Fibroblast of skin of right biceps (primary cell): Measurements from ENCODE around the gene FAM199X.
A peak's percentile ranks its signal among the peaks of the same experiment; 100 is the strongest.

Experiments
- DNase-seq: peaks from one replicate; pipeline ENCODE4 v3.0.0-alpha.2; 2013

The FAM199X gene

DNA sequence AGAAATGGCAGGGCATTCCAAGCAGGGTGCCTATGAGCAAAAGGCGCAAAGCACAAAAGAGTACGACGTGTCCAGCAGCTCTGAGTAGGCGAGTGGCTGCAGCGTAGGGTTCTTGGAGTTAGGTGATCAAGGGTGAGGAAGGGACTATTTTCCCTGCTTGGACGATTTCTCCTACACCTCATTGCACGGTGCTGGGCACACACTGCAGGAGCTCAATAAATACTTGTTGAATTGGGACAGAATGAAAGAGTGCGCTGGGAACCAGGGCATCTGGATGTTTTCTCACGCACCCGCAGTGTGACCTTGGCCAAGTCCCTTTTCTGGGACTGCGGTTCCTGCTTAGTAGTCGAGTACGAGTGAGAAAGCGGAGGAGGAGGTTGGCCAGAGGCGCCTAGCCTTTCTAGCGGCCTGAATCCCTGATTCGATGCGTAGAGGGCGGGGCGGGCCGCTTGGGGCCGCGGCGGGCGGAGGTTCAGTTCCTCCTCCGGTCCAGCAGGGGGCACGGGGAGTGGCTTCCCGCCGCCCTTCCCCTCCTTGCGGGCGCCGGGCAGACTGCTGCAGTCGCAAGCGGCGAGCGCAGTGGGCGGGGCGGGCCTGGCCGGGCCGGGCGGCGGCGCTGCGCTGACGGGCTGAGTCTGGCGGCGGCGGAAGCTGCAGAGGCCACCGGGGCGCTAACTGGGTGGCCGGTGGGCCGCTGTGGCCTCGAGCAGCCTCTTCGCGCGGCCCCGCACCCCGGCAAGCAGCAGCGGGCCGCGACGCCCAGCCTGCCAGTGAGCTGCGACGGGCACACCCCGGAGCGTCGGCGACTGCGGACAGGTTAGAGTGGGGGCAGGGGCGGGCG lies at the start of gene FAM199X:
Gene FAM199X (plus strand): TSS at position 560 of the 841 bp plus-strand sequence. CDS start 333 bp downstream, outside the sequence.
- peak; percentile 86 for DNase-seq

DNA sequence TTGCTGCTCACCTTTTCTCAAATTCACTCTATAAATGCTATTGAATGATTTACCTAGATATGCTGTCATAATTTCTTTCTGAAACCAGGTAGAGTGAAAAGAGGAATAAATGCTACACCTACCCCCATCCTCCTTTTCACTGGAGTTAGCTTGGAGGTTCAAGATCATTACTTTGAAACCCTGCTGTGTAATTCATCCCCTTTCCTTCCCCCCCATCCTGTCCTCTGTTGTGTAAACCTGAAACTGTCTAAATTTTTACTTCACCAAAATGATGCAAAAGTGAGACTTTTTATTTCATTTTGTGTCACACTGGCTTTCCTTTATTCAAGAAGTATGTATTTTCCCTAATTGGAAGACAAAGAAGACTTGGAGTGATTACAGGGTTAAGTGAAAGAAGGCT lies 48.5 kb upstream of the FAM199X start:
- no peak for DNase-seq

DNA sequence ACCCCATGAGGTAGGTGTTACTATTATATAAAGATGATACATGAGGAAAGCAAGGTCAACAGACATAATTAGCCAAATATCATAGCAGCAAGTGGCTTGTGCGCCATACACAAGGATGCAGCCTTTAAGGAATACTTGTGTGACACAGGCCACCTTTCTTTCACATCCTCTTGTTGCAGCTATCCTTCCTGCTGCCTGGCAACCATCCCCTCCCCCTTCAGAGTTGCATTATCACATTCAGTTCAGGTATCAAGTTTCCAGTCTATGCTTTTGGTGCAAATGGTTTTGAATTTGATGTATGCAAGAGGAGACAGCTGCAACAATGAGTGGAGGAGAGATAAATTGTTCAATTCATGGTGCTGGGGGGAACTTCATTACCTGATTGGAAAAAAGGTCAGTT lies 47.5 kb upstream of the FAM199X start:
- DNase-seq, result no peak

- no peak for DNase-seq
Observed at GRCh38 chrX:104122829-104123228, 43.4 kb upstream of the FAM199X start.

- no peak for DNase-seq
Observed at GRCh38 chrX:104126856-104127255, 39.4 kb upstream of the FAM199X start.

DNA sequence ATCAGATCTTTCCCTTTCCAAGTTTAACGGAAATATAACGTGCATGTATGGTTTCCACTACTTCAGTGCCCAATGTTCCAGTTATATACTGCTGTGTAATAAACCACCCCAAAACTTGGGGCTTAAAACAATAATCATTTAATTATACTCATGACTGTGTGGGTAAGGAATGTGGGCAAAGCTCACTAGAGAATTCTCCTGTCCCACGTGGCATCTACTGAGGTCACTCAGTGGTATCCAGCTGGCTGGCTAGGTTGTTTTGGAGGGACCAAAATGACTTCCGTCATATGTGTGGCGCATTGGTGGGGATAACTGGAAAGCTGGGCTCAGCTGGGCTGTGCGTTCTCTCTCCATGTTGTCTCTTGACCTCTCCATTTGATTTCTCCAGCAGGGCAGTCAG lies 35.4 kb upstream of the FAM199X start:
- DNase-seq, result no peak

- no peak for DNase-seq
Observed at GRCh38 chrX:104134583-104135261, 31.5 kb upstream of the FAM199X start.

GRCh38 chrX:104135677-104136076 lies 30.6 kb upstream of the FAM199X start:
- DNase-seq, result peak; percentile 8

DNA sequence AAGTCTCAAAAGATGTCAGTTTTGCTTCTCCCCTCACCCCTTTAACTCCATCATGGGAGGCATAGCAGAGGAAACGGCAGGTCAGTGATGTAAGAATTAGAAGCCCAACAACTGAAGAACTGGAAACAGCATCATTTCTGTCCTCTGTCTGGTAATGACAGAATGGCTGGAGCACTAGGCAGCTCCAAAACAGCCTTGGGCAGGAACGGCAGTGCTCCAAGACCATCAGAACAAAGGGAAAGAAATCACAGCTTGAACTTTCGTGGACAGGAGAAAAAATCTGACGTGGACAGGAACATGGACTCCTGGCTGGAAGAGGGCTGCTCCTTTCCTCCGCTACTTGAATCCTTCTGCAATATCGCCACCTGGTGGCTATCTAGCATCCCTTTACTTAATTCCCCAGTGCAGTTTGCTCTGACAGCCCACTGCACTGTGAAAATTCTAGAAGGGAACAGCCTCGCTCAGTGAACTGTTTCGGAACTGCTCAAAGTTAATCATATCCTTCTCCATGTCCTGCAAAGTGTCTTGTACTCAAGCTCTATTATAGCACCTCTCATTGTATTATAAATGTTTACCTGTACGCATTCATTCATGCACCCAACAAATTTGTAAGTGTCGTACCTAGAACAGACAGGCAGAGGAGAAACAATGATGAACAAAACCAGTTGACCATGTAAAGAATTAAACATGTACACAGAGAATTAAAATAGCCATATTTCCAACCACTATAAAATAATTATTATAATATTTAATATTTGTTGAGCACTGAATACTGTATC lies 29.8 kb upstream of the FAM199X start:
- peak; percentile 76 for DNase-seq

- DNase-seq, result peak; percentile 22
Observed at GRCh38 chrX:104137496-104137895, 28.8 kb upstream of the FAM199X start.

- no peak for DNase-seq
Observed at GRCh38 chrX:104141087-104141760, 25.0 kb upstream of the FAM199X start.

DNA sequence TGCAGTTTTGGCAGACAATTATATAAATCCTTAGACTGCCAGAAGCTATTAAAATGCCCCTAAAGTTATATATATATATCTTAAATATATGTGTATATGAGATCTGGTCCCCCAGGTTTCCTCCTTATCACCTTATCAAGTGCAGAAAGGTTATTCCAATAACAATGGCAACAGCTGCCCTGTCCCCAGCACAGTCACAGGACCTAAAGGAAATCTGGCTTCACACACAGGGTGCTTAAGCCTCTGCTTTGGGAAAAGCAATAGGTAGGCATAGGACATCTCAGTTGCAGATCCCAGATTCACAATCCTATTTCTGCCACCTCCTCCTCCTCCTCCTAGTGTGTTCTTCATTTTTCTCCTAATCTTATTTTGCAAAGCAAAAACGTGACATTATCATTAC lies 15.2 kb upstream of the FAM199X start:
- no peak for DNase-seq

DNA sequence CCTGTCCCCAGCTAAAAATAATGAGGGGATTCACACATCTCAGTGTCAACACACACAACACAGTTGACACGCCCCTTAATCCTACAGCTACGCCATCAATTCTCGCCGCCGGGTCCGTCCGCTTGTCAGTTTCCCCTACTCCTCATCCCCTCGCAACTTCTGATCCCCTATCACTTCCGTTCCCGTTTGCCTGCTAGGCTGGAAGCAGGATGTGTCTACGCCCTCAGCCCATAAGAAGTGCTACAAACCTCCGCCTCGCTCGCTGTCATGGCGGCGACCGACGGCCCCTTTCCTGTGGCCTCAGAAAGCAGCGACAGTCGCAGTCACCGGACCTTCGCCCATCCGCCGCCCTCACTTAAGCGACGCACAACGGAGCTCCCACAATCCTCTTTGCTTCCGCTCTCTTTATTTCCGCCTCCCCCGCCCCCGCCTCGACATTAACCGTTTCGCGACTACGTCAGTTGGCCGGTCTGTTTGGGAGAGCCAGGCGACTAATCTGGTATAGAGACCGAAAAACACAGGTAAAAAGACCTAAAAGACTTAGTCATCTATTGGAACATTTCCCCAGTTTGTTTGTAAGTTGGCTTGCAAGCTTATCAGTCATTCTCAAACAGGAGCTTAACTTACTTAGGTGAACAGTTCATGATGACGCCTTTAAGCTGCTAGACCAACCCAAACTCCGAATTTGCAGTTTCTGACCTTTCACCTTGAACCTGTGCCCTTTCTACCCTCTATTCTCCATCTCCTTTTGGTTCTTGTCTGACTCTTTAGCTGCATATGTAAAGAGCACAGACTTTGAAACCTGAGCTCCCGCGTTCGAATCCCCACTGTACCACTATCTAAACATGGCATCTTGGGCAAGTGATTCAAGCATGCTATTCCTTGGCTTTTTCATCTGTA lies 9.4 kb upstream of the FAM199X start, which contains the start of gene SLC25A53:
Gene SLC25A53 (minus strand): TSS at position 380 of the 900 bp plus-strand sequence. CDS start 51,752 bp downstream, outside the sequence.
- DNase-seq, result peak; percentile 79

GRCh38 chrX:104166735-104167436 lies 633 bp downstream of the FAM199X start:
- DNase-seq, result no peak

- no peak for DNase-seq
Observed at GRCh38 chrX:104168127-104168526, 1.9 kb downstream of the FAM199X start.

GRCh38 chrX:104172121-104172520 lies 5.9 kb downstream of the FAM199X start:
- no peak for DNase-seq

DNA sequence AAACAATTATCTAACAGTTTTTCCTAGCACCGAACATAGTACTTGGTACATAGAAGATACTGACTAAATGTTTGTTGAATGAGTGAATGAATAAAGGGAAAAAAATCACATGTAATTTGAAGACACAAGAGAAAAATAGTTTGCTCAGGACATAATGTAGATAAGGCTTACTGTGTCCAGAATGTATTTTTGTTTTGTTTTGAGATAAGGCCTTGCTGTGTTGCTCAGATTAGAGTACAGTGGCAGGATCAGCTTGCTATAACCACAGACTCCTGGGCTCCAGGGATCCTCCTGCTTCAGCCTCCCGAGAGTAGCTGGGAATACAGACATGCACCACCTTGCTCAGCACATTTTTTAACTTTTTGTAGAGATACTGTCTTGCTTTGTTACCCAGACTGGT lies 6.5 kb downstream of the FAM199X start:
- DNase-seq, result no peak

GRCh38 chrX:104173841-104174240 lies 7.6 kb downstream of the FAM199X start:
- no peak for DNase-seq

GRCh38 chrX:104183685-104184084 lies 17.4 kb downstream of the FAM199X start:
- no peak for DNase-seq

- no peak for DNase-seq
Observed at GRCh38 chrX:104187931-104188330, 21.7 kb downstream of the FAM199X start.

DNA sequence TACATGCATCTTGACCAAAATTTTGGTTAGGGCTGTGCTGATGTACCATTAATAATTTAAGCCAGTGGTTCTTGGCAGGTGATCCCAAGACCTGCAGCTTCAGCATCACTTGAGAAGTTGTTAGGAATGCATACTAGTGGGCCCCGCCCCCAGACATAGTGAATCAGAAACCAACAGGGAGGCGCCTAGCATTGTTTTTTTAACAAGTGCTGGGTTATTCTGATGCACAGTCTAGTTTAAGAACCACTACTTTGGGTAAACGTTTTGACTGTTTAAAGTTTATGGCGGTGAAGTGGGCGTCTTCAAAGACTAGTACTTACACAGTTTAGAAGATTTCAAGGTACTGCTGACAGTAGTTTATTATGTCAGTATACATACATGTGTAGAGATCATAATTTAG lies 23.6 kb downstream of the FAM199X start:
- DNase-seq, result no peak
